Mucosa of descending colon (tissue), 3 donors: Measurements from ENCODE around the gene PTGR1. TPM values are rescaled to one million over a fixed set of nuclear protein-coding genes. Genes with fewer than 3 reads are reported as not detected.

ENCODE experiments used
- ATAC-seq: fragments of 200-7000 bp; cut with Tn5 transposase; one replicate; pipeline ENCODE4 v1.9.1; 2020; ENCODE audit warnings: mild to moderate bottlenecking, moderate library complexity
- DNase-seq, 3 donors: peaks; one replicate each; pipeline ENCODE4 v3.0.0-alpha.2; 2020
- H3K36me3 ChIP-seq: fragments of 200-600 bp; one replicate; pipeline ENCODE4 v1.8.0; 2021; ENCODE audit warnings: low read depth, mild to moderate bottlenecking
- H3K4me1 ChIP-seq: fragments of 200-600 bp; one replicate; pipeline ENCODE4 v1.8.0; 2021; ENCODE audit warnings: low read depth, mild to moderate bottlenecking
- H3K4me3 ChIP-seq: fragments of 200-600 bp; one replicate; pipeline ENCODE4 v1.8.0; 2021; ENCODE audit warnings: mild to moderate bottlenecking
- H3K9me3 ChIP-seq: fragments of 200-600 bp; one replicate; pipeline ENCODE4 v1.8.0; 2021; ENCODE audit warnings: mild to moderate bottlenecking
- intact Hi-C, 2 donors: fragments of 100-400 bp; cut with DNase I in 1 of 2; cut with micrococcal nuclease in 1 of 2; formaldehyde crosslinking; loops; one replicate each; pipeline versions ENCODE4 v1.11.0 to v1.11.1; 2022; cut with DNase I, micrococcal nuclease
- total RNA-seq, 3 donors: library from RNA; stranded (reverse); fragmentation: NEBNext Ultra II Directional in 2 of 3; extraction: Animal tissue kit (Norgen Biotek cat#: 25700) in 2 of 3; gene quantifications; one replicate each; pipeline versions ENCODE4 v1.2.1 to v1.2.4, GENCODE V29; 2021 to 2023
- TF ChIP-seq, protein P1 (sequence below): fragments of 200-600 bp; IDR thresholded peaks from one replicate; pipeline ENCODE4 v1.8.0; 2022; ENCODE audit warnings: antibody characterized with exemption, mild to moderate bottlenecking
- donor health status: DM: no; HTN: no; CAD: no; lungs with moderate emphysema.
- donor health status: DM: no; HTN: no; CAD: no.
- donor health status: DM: no; HTN: yes; CAD: no.

Gene PTGR1
- total RNA-seq, 3 donors from 2014 or later: 41.5 to 83.7 (median 48.7) TPM

DNA sequence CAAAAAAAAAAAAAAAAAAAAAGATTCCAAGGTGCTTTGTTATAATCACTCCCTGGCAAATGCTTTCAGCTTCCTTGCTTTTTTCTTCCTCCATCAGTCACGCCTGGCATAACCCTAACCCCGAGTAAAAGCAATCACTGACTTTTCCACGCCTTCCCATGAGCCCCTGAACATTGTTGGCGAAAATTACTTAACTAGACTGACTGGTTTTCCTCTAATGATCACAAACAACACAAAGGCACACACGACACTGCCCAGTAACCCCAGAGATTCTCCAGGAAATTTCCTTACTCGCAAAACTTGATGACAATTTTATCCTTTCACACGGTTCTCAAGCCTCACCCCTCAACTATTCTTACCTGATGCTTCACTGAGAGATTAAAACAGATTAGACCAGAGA, 11.4 kb upstream of the PTGR1 start:
- DNase-seq: no peak
- Histone ChIP-seq H3K4me3 (no peak overlapping the region), H3K36me3 (no peaks in the 10 kb centered on the region), H3K4me1 (peaks cover 2% of the 10 kb centered on the region), H3K9me3 (no peaks in the 10 kb centered on the region)
- TF ChIP-seq, protein P1, sequence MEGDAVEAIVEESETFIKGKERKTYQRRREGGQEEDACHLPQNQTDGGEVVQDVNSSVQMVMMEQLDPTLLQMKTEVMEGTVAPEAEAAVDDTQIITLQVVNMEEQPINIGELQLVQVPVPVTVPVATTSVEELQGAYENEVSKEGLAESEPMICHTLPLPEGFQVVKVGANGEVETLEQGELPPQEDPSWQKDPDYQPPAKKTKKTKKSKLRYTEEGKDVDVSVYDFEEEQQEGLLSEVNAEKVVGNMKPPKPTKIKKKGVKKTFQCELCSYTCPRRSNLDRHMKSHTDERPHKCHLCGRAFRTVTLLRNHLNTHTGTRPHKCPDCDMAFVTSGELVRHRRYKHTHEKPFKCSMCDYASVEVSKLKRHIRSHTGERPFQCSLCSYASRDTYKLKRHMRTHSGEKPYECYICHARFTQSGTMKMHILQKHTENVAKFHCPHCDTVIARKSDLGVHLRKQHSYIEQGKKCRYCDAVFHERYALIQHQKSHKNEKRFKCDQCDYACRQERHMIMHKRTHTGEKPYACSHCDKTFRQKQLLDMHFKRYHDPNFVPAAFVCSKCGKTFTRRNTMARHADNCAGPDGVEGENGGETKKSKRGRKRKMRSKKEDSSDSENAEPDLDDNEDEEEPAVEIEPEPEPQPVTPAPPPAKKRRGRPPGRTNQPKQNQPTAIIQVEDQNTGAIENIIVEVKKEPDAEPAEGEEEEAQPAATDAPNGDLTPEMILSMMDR: no peak
- intact Hi-C loops: no loop called here
- ATAC-seq: peak; percentile 22

DNA sequence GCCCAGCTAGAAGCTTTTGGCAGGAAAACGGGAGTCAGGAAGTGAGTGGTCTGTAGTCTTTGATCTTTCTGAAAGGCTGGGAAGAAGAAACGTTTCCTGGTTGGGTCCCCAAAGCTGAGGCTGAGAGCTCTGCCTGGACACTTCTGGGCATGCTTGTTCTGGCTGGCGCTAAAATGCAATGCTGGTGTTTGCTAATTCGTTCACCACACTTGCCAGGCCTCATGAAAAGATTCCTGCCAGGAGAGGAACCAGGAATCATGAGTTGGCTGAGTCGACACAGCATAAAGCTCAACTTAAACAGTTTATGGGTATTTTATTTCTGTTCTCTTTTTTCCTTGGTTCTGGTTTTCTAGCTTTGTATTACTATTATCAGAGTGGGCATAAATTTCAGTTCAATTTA, 10.7 kb upstream of the PTGR1 start:
- H3K4me3 ChIP-seq: no peak overlapping the region
- peaks cover 2% of the 10 kb centered on the region for H3K4me1 ChIP-seq
- intact Hi-C loops: no loop called here
- ATAC-seq: no peak
- H3K9me3 ChIP-seq: no peaks in the 10 kb centered on the region
- TF ChIP-seq, protein P1: no peak
- H3K36me3 ChIP-seq: no peaks in the 10 kb centered on the region
- no peak for DNase-seq

DNA sequence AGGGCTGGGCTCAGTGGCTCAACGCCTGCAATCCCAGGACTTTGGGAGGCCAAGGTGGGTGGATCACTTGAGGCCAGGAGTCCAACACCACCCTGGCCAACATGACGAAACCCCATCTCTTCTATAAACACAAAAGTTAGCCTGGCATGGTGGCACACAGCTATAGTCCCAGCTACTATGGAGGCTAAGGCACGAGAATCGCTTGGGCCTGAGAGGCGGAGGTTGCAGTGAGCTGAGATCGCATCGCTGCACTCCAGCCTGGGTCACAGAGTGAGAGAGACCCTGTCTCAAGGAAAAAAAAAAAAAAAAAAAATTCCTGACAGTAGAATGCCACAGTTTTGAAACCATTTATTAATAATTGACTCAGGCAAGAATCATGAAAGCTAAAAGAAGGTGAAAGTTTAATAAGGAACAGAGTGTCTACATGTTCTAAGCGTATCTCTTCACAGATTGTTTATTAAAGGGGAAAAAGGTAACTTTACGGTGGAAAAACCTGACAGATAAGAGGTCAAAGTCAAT, 5.7 kb upstream of the PTGR1 start:
- Histone ChIP-seq H3K4me3 (no peak overlapping the region), H3K36me3 (no peaks in the 10 kb centered on the region), H3K9me3 (no peaks in the 10 kb centered on the region), H3K4me1 (peaks cover 4% of the 10 kb centered on the region)
- intact Hi-C loops: no loop called here
- ATAC-seq (peak; percentile 33), DNase-seq (peak in 1 of 3 donors; percentile 15)
- TF ChIP-seq, protein P1: no peak

DNA sequence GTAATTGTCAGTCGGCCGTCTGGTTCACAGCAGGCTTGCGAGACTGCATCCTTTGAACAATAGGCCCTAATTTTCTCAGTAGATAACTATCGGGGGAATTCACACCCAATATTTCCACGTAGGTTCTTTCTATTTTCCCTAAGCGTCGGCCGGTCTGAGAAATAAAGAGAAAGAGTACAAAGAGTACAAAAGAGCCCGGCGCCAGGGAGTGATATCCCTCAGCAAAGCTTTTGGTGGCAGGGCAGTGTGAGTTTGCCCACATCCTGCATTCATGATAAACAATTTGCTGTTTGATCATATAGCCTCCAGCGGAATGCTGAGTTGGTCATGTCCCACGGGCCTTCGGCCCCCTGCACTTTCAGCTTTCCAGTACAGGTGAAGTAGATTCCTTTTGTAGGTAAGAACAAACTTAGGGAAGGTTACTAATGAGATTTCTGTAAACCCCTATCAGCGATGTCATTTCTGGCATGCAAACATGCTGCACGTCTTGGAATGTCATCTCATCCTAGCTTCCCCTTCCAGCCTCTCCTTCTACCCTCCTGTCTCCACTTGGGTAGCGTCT, 4.7 kb upstream of the PTGR1 start:
- H3K36me3 ChIP-seq: no peaks in the 10 kb centered on the region
- intact Hi-C loops: no loop called here
- H3K4me3 ChIP-seq: no peak overlapping the region
- H3K9me3 ChIP-seq: no peaks in the 10 kb centered on the region
- H3K4me1 ChIP-seq: peaks cover 4% of the 10 kb centered on the region
- ATAC-seq (no peak), DNase-seq (no peak)
- TF ChIP-seq, protein P1: no peak

DNA sequence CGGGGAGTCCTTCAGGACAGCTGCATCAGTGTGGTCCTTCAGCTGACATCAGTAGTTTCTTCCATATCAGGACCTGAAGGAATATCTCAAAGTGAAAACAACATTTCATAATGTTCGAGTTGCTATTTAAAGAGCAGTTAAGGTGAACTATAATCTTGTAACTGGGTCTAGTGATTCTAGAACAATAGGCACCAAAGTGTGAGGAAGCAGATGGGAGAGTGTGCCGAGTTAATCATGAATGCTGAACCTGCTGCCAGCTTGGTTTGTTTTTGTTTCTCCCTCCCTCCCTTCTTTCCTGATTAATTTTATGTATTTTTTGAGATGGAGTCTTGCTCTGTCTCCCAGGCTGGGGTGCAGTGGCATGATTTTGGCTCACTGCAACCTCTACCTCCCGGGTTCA, 3.6 kb upstream of the PTGR1 start:
- ATAC-seq: no peak
- Histone ChIP-seq H3K36me3 (no peaks in the 10 kb centered on the region), H3K4me1 (peaks cover 4% of the 10 kb centered on the region), H3K4me3 (no peak overlapping the region), H3K9me3 (no peaks in the 10 kb centered on the region)
- TF ChIP-seq, protein P1: no peak
- DNase-seq: no peak
- intact Hi-C loops: no loop called here
